ENCODE data around the gene ARHGAP40. TPM values are rescaled to one million over a fixed set of nuclear protein-coding genes. Genes with fewer than 3 reads are reported as not detected.
"Not testable (repeated sequence)": the region's sequence is repeated elsewhere in the genome, so short reads cannot be mapped to it uniquely, and the experiment has no call there.

The ARHGAP40 gene
- total and polyA plus RNA-seq, 2 donors (not counting 3 experiments of a cell fraction or from before 2014, with no cell fraction given), result 0.18 to 0.20 TPM

GRCh38 chr20:38591474-38592410 is 9.9 kb upstream of the ARHGAP40 start:
- TF ChIP-seq JUN (IDR thresholded peaks at IDR 0.05; ENCODE audit: borderline replicate concordance, insufficient read depth, insufficient read length, low read depth) (no peak), MAX (IDR thresholded peaks at IDR 0.05; ENCODE audit: insufficient read depth, insufficient read length) (no peak), CTCF (IDR thresholded peaks at IDR 0.05; ENCODE audit: extremely low read depth in 1 of 2, insufficient read depth in 1 of 2, low read depth in 1 of 2, low read length in 2 of 2) (no peak), GATA2 (IDR thresholded peaks at IDR 0.05; ENCODE audit: insufficient read depth, insufficient read length, low read depth, low read length) (no peak), MYC (IDR thresholded peaks at IDR 0.05; ENCODE audit: low read depth, low read length) (no peak), FOS (IDR thresholded peaks at IDR 0.05; ENCODE audit: borderline replicate concordance, insufficient read depth, low read length) (no peak), POLR2AphosphoS5 (IDR thresholded peaks at IDR 0.05; ENCODE audit: insufficient read depth, low read depth, low read length) (no peak), POLR2A (IDR thresholded peaks at IDR 0.05; ENCODE audit: low read depth, low read length) (no peak), EZH2 (IDR thresholded peaks at IDR 0.05; ENCODE audit: borderline replicate concordance, low read depth, low read length, severe bottlenecking) (no peak)
- H3K9me1 ChIP-seq (replicated peaks; ENCODE audit: control insufficient read depth, extremely low read depth, insufficient read depth, low read length), result no peaks in the 10 kb centered on the region

GRCh38 chr20:38592411-38592790 is 9.2 kb upstream of the ARHGAP40 start:
- H3K9me1 ChIP-seq (replicated peaks; ENCODE audit: control insufficient read depth, extremely low read depth, insufficient read depth, low read length); dilution Hi-C loops (cut with MboI; ENCODE audit: extremely low pct_ligation_motif_present, low sequenced_read_pairs); H3K9me3 ChIP-seq (replicated peaks; ENCODE audit: control insufficient read depth, insufficient read depth, low read length); POLR2A ChIA-PET; H3K4me3 ChIP-seq (replicated peaks in 1 of 3; ENCODE audit: insufficient read depth in 1 of 3, low read depth in 1 of 3, low read length in 3 of 3); CTCF ChIA-PET; H3K4me2 ChIP-seq (ENCODE audit: insufficient read depth, low read length); H4K20me1 ChIP-seq (replicated peaks; ENCODE audit: control insufficient read depth, extremely low read depth, insufficient read depth, low read length); BruUV-seq (replicated peaks); intact Hi-C loops (cut with micrococcal nuclease); H3K9ac ChIP-seq (replicated peaks; ENCODE audit: extremely low read depth, insufficient read depth, low read length); H3K4me1 ChIP-seq (ENCODE audit: control insufficient read depth, extremely low read depth, insufficient read depth, low read length); H3K27me3 ChIP-seq (ENCODE audit: control insufficient read depth in 2 of 2, insufficient read depth in 2 of 2, low read length in 2 of 2); H3K79me2 ChIP-seq (ENCODE audit: control insufficient read depth, insufficient read depth, low read length); H3K27ac ChIP-seq (ENCODE audit: insufficient read depth, low read depth, low read length); H2AFZ ChIP-seq (ENCODE audit: low read depth, low read length); FAIRE-seq; H3K36me3 ChIP-seq (ENCODE audit: control insufficient read depth in 2 of 2, extremely low read depth in 1 of 2, insufficient read depth in 2 of 2, low read length in 2 of 2); DNase-seq (ENCODE audit: low read depth, low spot score): not testable (repeated sequence)

More at GRCh38 chr20:38591474-38592410, 9.9 kb upstream of the ARHGAP40 start:
- FAIRE-seq (no peak), DNase-seq (ENCODE audit: low read depth, low spot score) (no peak)
- Histone ChIP-seq H3K9me3 (replicated peaks; ENCODE audit: control insufficient read depth, insufficient read depth, low read length) (no peaks in the 10 kb centered on the region), H3K4me2 (ENCODE audit: insufficient read depth, low read length) (no peak overlapping the region), H3K27ac (ENCODE audit: insufficient read depth, low read depth, low read length) (no peak overlapping the region), H3K4me3 (replicated peaks in 1 of 3; ENCODE audit: insufficient read depth in 1 of 3, low read depth in 1 of 3, low read length in 3 of 3) (no peak overlapping the region), H3K4me1 (ENCODE audit: control insufficient read depth, extremely low read depth, insufficient read depth, low read length) (no peaks in the 10 kb centered on the region), H3K36me3 (ENCODE audit: control insufficient read depth in 2 of 2, extremely low read depth in 1 of 2, insufficient read depth in 2 of 2, low read length in 2 of 2) (no peaks in the 10 kb centered on the region), H2AFZ (ENCODE audit: low read depth, low read length) (no peak overlapping the region), H3K27me3 (ENCODE audit: control insufficient read depth in 2 of 2, insufficient read depth in 2 of 2, low read length in 2 of 2) (no peaks in the 10 kb centered on the region), H3K9ac (replicated peaks; ENCODE audit: extremely low read depth, insufficient read depth, low read length) (no peak overlapping the region), H4K20me1 (replicated peaks; ENCODE audit: control insufficient read depth, extremely low read depth, insufficient read depth, low read length) (no peaks in the 10 kb centered on the region), H3K79me2 (ENCODE audit: control insufficient read depth, insufficient read depth, low read length) (no peaks in the 10 kb centered on the region)
- ChIA-PET CTCF (no interaction called here), POLR2A (no interaction called here)
- no TSS peak for BruUV-seq (replicated peaks)
- intact Hi-C loops (cut with micrococcal nuclease) (no loop called here), dilution Hi-C loops (cut with MboI; ENCODE audit: extremely low pct_ligation_motif_present, low sequenced_read_pairs) (no loop called here)

All from endothelial cell of umbilical vein (primary cell).